ENCODE results near the gene SAG.

- TF ChIP-seq CTCF (IDR thresholded peaks at IDR 0.05), result no peak
- TF ChIP-seq POLR2A (IDR thresholded peaks at IDR 0.05), result no peak
Measured at GRCh38 chr2:233353101-233353768, 45.6 kb downstream of the SAG start.

Data from lower leg skin (tissue), 3 donors.